22Rv1 (cell line): ENCODE results near the gene AGXT2.
"Not testable (repeated sequence)": the region's sequence is repeated elsewhere in the genome, so short reads cannot be mapped to it uniquely, and the experiment has no call there.

Experiments used
- ZFX ChIP-seq: fragments of 450-650 bp; IDR thresholded peaks from 2 replicates; pipeline ENCODE4 v1.6.1; 2017; ENCODE audit warnings: antibody characterized with exemption, borderline replicate concordance
- TF ChIP-seq, protein P1 (sequence below): fragments of 450-650 bp; IDR thresholded peaks from 2 replicates; pipeline ENCODE4 v1.5.1; 2017; ENCODE audit warnings: mild to moderate bottlenecking

DNA sequence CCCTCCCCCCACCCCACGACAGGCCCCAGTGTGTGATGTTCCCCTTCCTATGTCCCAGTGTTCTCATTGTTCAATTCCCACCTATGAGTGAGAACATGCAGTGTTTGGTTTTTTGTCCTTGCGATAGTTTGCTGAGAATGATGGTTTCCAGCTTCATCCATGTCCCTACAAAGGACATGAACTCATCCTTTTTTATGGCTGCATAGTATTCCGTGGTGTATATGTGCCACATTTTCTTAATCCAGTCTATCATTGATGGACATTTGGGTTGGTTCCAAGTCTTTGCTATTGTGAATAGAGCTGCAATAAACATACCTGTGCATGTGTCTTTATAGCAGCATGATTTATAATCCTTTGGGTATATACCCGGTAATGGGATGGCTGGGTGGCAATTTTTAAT lies 76.1 kb downstream of the AGXT2 start:
- TF ChIP-seq, protein P1, sequence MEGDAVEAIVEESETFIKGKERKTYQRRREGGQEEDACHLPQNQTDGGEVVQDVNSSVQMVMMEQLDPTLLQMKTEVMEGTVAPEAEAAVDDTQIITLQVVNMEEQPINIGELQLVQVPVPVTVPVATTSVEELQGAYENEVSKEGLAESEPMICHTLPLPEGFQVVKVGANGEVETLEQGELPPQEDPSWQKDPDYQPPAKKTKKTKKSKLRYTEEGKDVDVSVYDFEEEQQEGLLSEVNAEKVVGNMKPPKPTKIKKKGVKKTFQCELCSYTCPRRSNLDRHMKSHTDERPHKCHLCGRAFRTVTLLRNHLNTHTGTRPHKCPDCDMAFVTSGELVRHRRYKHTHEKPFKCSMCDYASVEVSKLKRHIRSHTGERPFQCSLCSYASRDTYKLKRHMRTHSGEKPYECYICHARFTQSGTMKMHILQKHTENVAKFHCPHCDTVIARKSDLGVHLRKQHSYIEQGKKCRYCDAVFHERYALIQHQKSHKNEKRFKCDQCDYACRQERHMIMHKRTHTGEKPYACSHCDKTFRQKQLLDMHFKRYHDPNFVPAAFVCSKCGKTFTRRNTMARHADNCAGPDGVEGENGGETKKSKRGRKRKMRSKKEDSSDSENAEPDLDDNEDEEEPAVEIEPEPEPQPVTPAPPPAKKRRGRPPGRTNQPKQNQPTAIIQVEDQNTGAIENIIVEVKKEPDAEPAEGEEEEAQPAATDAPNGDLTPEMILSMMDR: not testable (repeated sequence)
- TF ChIP-seq ZFX: not testable (repeated sequence)
